B cell (primary cell): ENCODE measurements around the gene BTG1. TPM values are rescaled to one million over a fixed set of nuclear protein-coding genes. Genes with fewer than 3 reads are reported as not detected.

ENCODE experiments used
- ATAC-seq: fragments of 200-7000 bp; cut with Tn5 transposase; one replicate; pipeline ENCODE4 v1.10.0; 2021; ENCODE audit warnings: low read depth, mild to moderate bottlenecking, moderate number of reproducible peaks, moderate library complexity
- CTCF ChIA-PET: fragments of 350-600 bp; sonication (Branson Sonifier 250); formaldehyde crosslinking; loops from one replicate; lab custom pipeline; 2021; ENCODE audit warnings: antibody characterized with exemption, inconsistent platforms; lab: Charles Lee
- POLR2A ChIA-PET: fragments of 350-600 bp; sonication (Branson Sonifier 250); formaldehyde crosslinking; loops from one replicate; lab custom pipeline; 2021; ENCODE audit warnings: antibody characterized with exemption; lab: Charles Lee
- DNase-seq: peaks from one replicate; pipeline ENCODE4 v3.0.0; 2013
- H2AFZ ChIP-seq: 2 replicates; pipeline ENCODE4 v1.6.1; 2012; ENCODE audit warnings: mild to moderate bottlenecking, low read depth, low read length; ENCODE audit not compliant: insufficient read depth, poor library complexity, severe bottlenecking
- H3K27ac ChIP-seq, 2 donors: 1 replicate in 1 of 2; 2 replicates in 1 of 2; pipeline ENCODE4 v1.5.1; 2012 to 2013; ENCODE audit warnings: low read length in 2 of 2, mild to moderate bottlenecking in 2 of 2, moderate library complexity in 1 of 2
- H3K27me3 ChIP-seq, 4 experiments: fragments of 200-600 bp in 1 of 4; sonication (generic) in 1 of 4; replicated peaks in 1 of 4; 1 replicate in 2 of 4; 2 replicates in 2 of 4; pipeline versions ENCODE4 v1.6.1 to v1.7.0; 2013 to 2016; ENCODE audit warnings: low read length in 3 of 4, mild to moderate bottlenecking in 2 of 4, mixed read lengths in 1 of 4, moderate library complexity in 1 of 4; ENCODE audit not compliant: insufficient read depth in 4 of 4, control insufficient read depth in 3 of 4; ENCODE audit errors: control extremely low read depth in 1 of 4
- H3K36me3 ChIP-seq, 2 experiments: replicated peaks in 1 of 2; 1 replicate in 1 of 2; 2 replicates in 1 of 2; pipeline versions ENCODE4 v1.6.1 to v1.7.1; 2013; ENCODE audit warnings: low read length in 1 of 2; ENCODE audit not compliant: insufficient read depth in 2 of 2, control insufficient read depth in 1 of 2; ENCODE audit errors: control extremely low read depth in 1 of 2, extremely low read depth in 1 of 2
- H3K4me1 ChIP-seq, 2 donors: fragments of 200-600 bp in 1 of 2; sonication (generic) in 1 of 2; 1 replicate in 1 of 2; 2 replicates in 1 of 2; pipeline versions ENCODE4 v1.5.1 to v1.6.1; 2013 to 2017; ENCODE audit warnings: low read length in 2 of 2; ENCODE audit not compliant: control insufficient read depth in 2 of 2, insufficient read depth in 2 of 2
- H3K4me2 ChIP-seq: replicated peaks from 2 replicates; pipeline ENCODE3; 2012; ENCODE audit warnings: mild to moderate bottlenecking, low read depth, low read length; ENCODE audit not compliant: poor library complexity, severe bottlenecking
- H3K4me3 ChIP-seq, 5 experiments: fragments of 200-600 bp in 1 of 5; sonication (generic) in 1 of 5; 1 replicate in 3 of 5; 2 replicates in 2 of 5; pipeline versions ENCODE4 v1.5.1 to v1.7.0; 2011 to 2016; ENCODE audit warnings: low read length in 4 of 5, mild to moderate bottlenecking in 4 of 5, low read depth in 2 of 5, control low read depth in 1 of 5, moderate library complexity in 1 of 5; ENCODE audit not compliant: insufficient read depth in 1 of 5; ENCODE audit errors: control extremely low read depth in 1 of 5, extremely low read depth in 1 of 5
- H3K79me2 ChIP-seq: fragments of 200-600 bp; sonication (generic); one replicate; pipeline ENCODE4 v1.6.0; 2016; ENCODE audit warnings: low read length; ENCODE audit not compliant: control insufficient read depth, insufficient read depth
- H3K9ac ChIP-seq: fragments of 200-600 bp; sonication (generic); 2 replicates; pipeline ENCODE4 v1.6.1; 2017; ENCODE audit warnings: mild to moderate bottlenecking, low read length, moderate library complexity
- H3K9me3 ChIP-seq, 3 donors: one replicate each; pipeline versions ENCODE4 v1.6.1 to v1.7.1; 2013; ENCODE audit warnings: low read length in 2 of 3; ENCODE audit not compliant: control insufficient read depth in 2 of 3, insufficient read depth in 1 of 3; ENCODE audit errors: control extremely low read depth in 1 of 3
- H4K20me1 ChIP-seq: 2 replicates; pipeline ENCODE4 v1.6.0; 2012; ENCODE audit warnings: mild to moderate bottlenecking, low read length; ENCODE audit not compliant: insufficient read depth, control insufficient read depth, poor library complexity, severe bottlenecking
- H3K27ac Mint-ChIP-seq: one replicate; pipeline ENCODE4 v1.8.0; 2021; ENCODE audit warnings: mixed read lengths
- H3K27me3 Mint-ChIP-seq: one replicate; pipeline ENCODE4 v1.8.0; 2021; ENCODE audit warnings: mixed read lengths
- H3K4me1 Mint-ChIP-seq: one replicate; pipeline ENCODE4 v1.8.0; 2021; ENCODE audit warnings: mixed read lengths
- H3K4me3 Mint-ChIP-seq: one replicate; pipeline ENCODE4 v1.8.0; 2021; ENCODE audit warnings: mixed read lengths
- H3K9me3 Mint-ChIP-seq: one replicate; pipeline ENCODE4 v1.8.0; 2022; ENCODE audit warnings: mixed read lengths; ENCODE audit not compliant: insufficient read depth
- EZH2 ChIP-seq: IDR thresholded peaks from 2 replicates; pipeline ENCODE4 v1.6.1; 2012; ENCODE audit warnings: borderline replicate concordance, low read depth, mild to moderate bottlenecking, moderate library complexity, low read length; ENCODE audit not compliant: insufficient read depth, poor library complexity, severe bottlenecking
- whole genome bisulfite sequencing: methylation state at CpG from one replicate; pipeline ENCODE4 v1.1.5; 2013; ENCODE audit warnings: missing lambda C conversion rate; ENCODE audit not compliant: insufficient coverage; 5-methylcytosine and 5-hydroxymethylcytosine counted together
- intact Hi-C: fragments of 100-400 bp; cut with micrococcal nuclease; formaldehyde crosslinking; loops from one replicate; pipeline ENCODE4 v1.10.0; 2022
- polyA plus RNA-seq: library from polyadenylated mRNA; depleted of rRNA; stranded (reverse); fragments of >200 nt; gene quantifications from 2 replicates; pipeline ENCODE4 v1.2.3, GENCODE V29; 2012
- total RNA-seq, 2 donors: library from RNA; stranded (reverse); fragments of 120-200 nt in 1 of 2; gene quantifications; 1 replicate in 1 of 2; 2 replicates in 1 of 2; pipeline versions ENCODE4 v1.2.3 to v1.2.4, GENCODE V29; 2013 to 2022
- TF ChIP-seq, protein P1 (sequence below): fragments of 200-600 bp; IDR thresholded peaks from one replicate; pipeline ENCODE4 v1.8.0; 2022; ENCODE audit warnings: antibody characterized with exemption, mild to moderate bottlenecking

Gene BTG1
- total and polyA plus RNA-seq, 2 donors (not counting 1 experiment from before 2014, with no cell fraction given), result 322 to 733 TPM

DNA sequence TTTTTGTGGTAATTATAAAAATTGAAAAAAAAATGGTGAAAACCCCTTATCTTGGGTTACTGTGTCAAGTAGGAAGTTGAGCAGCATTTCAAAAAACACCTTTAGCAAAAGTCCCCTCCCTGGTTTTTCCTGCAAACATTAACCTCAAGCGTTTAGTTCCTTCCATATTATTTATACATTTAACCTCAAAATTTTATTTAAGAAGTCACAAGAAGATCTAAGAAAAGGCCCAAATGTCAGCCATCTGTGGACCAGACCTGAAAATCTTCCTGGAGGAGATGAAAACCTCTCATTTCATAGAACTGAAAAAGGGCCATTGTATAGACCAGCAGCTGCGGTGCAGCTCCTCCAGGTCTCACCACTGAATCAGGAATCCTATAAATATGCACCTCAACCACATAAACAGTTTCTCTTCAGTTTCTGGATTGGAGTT is 40.4 kb upstream of the BTG1 start:
- ATAC-seq (peak; percentile 67), DNase-seq (peak; percentile 71)
- peak overlapping the region; percentile 65 for H3K4me3 Mint-ChIP-seq
- TF ChIP-seq, protein P1, sequence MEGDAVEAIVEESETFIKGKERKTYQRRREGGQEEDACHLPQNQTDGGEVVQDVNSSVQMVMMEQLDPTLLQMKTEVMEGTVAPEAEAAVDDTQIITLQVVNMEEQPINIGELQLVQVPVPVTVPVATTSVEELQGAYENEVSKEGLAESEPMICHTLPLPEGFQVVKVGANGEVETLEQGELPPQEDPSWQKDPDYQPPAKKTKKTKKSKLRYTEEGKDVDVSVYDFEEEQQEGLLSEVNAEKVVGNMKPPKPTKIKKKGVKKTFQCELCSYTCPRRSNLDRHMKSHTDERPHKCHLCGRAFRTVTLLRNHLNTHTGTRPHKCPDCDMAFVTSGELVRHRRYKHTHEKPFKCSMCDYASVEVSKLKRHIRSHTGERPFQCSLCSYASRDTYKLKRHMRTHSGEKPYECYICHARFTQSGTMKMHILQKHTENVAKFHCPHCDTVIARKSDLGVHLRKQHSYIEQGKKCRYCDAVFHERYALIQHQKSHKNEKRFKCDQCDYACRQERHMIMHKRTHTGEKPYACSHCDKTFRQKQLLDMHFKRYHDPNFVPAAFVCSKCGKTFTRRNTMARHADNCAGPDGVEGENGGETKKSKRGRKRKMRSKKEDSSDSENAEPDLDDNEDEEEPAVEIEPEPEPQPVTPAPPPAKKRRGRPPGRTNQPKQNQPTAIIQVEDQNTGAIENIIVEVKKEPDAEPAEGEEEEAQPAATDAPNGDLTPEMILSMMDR, result no peak
- TF ChIP-seq EZH2, result no peak
- peak overlapping the region in 2 of 5 experiments; percentile 27 to 34 for H3K4me3 ChIP-seq
- ChIA-PET POLR2A (no interaction called here), CTCF (interaction anchor here (0.8 kb wide), 1 partner anchor 154 kb away, joined by 5 read pairs; no protein-coding TSS in a partner anchor)
- H3K9me3 Mint-ChIP-seq, result peaks cover 10% of the 10 kb centered on the region
- peak overlapping the region; percentile 65 for H3K4me2 ChIP-seq
- H3K9me3 ChIP-seq, result peaks cover 0 to 5% (median 3%) of the 10 kb centered on the region in 3 donors
- peak overlapping the region; percentile 48 for H3K9ac ChIP-seq
- no CpG with 5 or more reads among the region's 2 CpGs for WGBS
- H3K27ac Mint-ChIP-seq, result peak overlapping the region; percentile 86
- intact Hi-C loops, result loop anchor here (1.0 to 5.0 kb wide), 2 partner anchors 8 to 39 kb away; partner anchors contain the start of gene BTG1
- no peaks in the 10 kb centered on the region for H3K27me3 Mint-ChIP-seq
- peaks cover 41 to 48% of the 10 kb centered on the region in 2 donors for H3K4me1 ChIP-seq
- peaks cover 5% of the 10 kb centered on the region for H3K79me2 ChIP-seq
- H3K27ac ChIP-seq, result peak overlapping the region; percentile 86 to 97
- H3K4me1 Mint-ChIP-seq, result peaks cover 53% of the 10 kb centered on the region
- no peaks in the 10 kb centered on the region for H3K27me3 ChIP-seq
- peak overlapping the region; percentile 17 for H2AFZ ChIP-seq
- no peaks in the 10 kb centered on the region for H4K20me1 ChIP-seq
- H3K36me3 ChIP-seq, result no peaks in the 10 kb centered on the region

DNA sequence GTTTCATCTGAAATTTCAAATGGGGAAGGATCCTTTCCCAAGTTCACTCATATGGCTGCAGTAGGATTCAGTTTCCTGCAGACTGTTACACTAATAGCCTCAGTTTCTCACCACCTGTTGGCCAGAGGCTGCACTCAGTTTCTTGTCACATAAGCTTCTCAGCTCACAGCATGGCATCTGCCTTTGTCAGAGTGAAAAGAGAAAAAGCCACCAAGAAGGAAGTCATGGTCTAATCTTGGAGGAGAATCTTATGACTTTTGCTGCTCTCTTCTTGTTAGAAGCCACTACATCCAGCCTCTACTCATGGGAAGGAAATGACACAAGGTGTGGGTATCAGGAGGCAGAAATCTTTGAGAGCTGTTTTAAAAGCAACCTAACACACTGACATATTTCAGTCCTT is 39.4 kb upstream of the BTG1 start:
- TF ChIP-seq, protein P1, result no peak
- no peak for TF ChIP-seq EZH2
- ATAC-seq (peak; percentile 37), DNase-seq (peak; percentile 43)
- Histone ChIP-seq H3K4me3 (peak overlapping the region in 1 of 5 experiments; percentile 31), H3K36me3 (no peaks in the 10 kb centered on the region), H3K9me3 (peaks cover 0 to 5% (median 3%) of the 10 kb centered on the region in 3 donors), H3K4me1 (peaks cover 32 to 42% of the 10 kb centered on the region in 2 donors), H3K27ac (peak overlapping the region; percentile 86 to 97), H3K4me2 (peak overlapping the region; percentile 65), H3K79me2 (peaks cover 5% of the 10 kb centered on the region), H3K27me3 (no peaks in the 10 kb centered on the region), H2AFZ (peak overlapping the region; percentile 56), H3K9ac (peak overlapping the region; percentile 48), H4K20me1 (no peaks in the 10 kb centered on the region)
- intact Hi-C loops, result loop anchor here (1.0 to 5.0 kb wide), 2 partner anchors 12 to 38 kb away; partner anchors contain the start of gene BTG1
- Mint-ChIP-seq H3K27ac (peak overlapping the region; percentile 82), H3K27me3 (no peaks in the 10 kb centered on the region), H3K4me3 (peak overlapping the region; percentile 62), H3K4me1 (peaks cover 52% of the 10 kb centered on the region), H3K9me3 (peaks cover 10% of the 10 kb centered on the region)
- POLR2A ChIA-PET, result interaction anchor here (0.6 to 0.8 kb wide), 2 partner anchors 12 to 35 kb away, joined by 3 to 5 read pairs; no protein-coding TSS in a partner anchor
- CTCF ChIA-PET, result no interaction called here
